ENCODE data around the gene MEI1. TPM values are rescaled to one million over a fixed set of nuclear protein-coding genes. Genes with fewer than 3 reads are reported as not detected.

The MEI1 gene
- total RNA-seq, 4 donors from 2014 or later = under 0.01 to 1.8 (median 0.44) TPM; not detected in 1

GRCh38 chr22:41816241-41816640, 116.9 kb downstream of the MEI1 start:
- Histone ChIP-seq H3K9me3 (no peaks in the 10 kb centered on the region), H3K36me3 (peaks cover 0 to 68% (median 0%) of the 10 kb centered on the region in 3 donors), H3K27me3 (no peaks in the 10 kb centered on the region), H3K27ac (no peak overlapping the region), H3K4me3 (no peak overlapping the region), H3K4me1 (no peaks in the 10 kb centered on the region)
- TF ChIP-seq EP300 (IDR thresholded peaks at IDR 0.05) = no peak
- no peak for TF ChIP-seq CTCF (IDR thresholded peaks at IDR 0.05)
- no peak for TF ChIP-seq POLR2A (IDR thresholded peaks at IDR 0.05)
- WGBS, 2 donors = 92% methylated on average over 1 of the region's 1 CpG
- no peak for DNase-seq (ENCODE audit: low spot score in 2 of 2)

- 92 to 98% methylated on average over 2 of the region's 2 CpGs for WGBS, 2 donors
- no peaks in the 10 kb centered on the region for H3K4me1 ChIP-seq
These were observed 117.6 kb downstream of the MEI1 start for GRCh38 chr22:41816871-41817270.

GRCh38 chr22:41818011-41818410, 118.7 kb downstream of the MEI1 start:
- TF ChIP-seq EP300 (IDR thresholded peaks at IDR 0.05) (no peak), POLR2A (IDR thresholded peaks at IDR 0.05) (no peak), CTCF (IDR thresholded peaks at IDR 0.05) (no peak)
- Histone ChIP-seq H3K9me3 (no peaks in the 10 kb centered on the region), H3K4me1 (no peaks in the 10 kb centered on the region), H3K4me3 (no peak overlapping the region), H3K27ac (no peak overlapping the region), H3K36me3 (peaks cover 0 to 58% (median 0%) of the 10 kb centered on the region in 3 donors), H3K27me3 (no peaks in the 10 kb centered on the region)
- no peak for DNase-seq (ENCODE audit: low spot score in 2 of 2)
- WGBS, 2 donors = 75 to 85% methylated on average over 5 of the region's 5 CpGs

More at GRCh38 chr22:41816871-41817270, 117.6 kb downstream of the MEI1 start:
- Histone ChIP-seq H3K27me3 (no peaks in the 10 kb centered on the region), H3K9me3 (no peaks in the 10 kb centered on the region), H3K27ac (no peak overlapping the region), H3K36me3 (peaks cover 0 to 62% (median 0%) of the 10 kb centered on the region in 3 donors), H3K4me3 (no peak overlapping the region)
- no peak for DNase-seq (ENCODE audit: low spot score in 2 of 2)
- TF ChIP-seq POLR2A (IDR thresholded peaks at IDR 0.05) (no peak), EP300 (IDR thresholded peaks at IDR 0.05) (no peak), CTCF (IDR thresholded peaks at IDR 0.05) (no peak)

- H3K4me3 ChIP-seq = no peak overlapping the region
- 81 to 85% methylated on average over 6 of the region's 6 CpGs for WGBS, 2 donors
- H3K36me3 ChIP-seq = peaks cover 0 to 52% (median 0%) of the 10 kb centered on the region in 3 donors
- DNase-seq (ENCODE audit: low spot score in 2 of 2) = no peak
- no peaks in the 10 kb centered on the region for H3K4me1 ChIP-seq
- no peaks in the 10 kb centered on the region for H3K9me3 ChIP-seq
- no peak for TF ChIP-seq EP300 (IDR thresholded peaks at IDR 0.05)
- TF ChIP-seq CTCF (IDR thresholded peaks at IDR 0.05) = no peak
- TF ChIP-seq POLR2A (IDR thresholded peaks at IDR 0.05) = no peak
- H3K27me3 ChIP-seq = no peaks in the 10 kb centered on the region
- H3K27ac ChIP-seq = no peak overlapping the region
These were observed 119.3 kb downstream of the MEI1 start for GRCh38 chr22:41818596-41818995.

GRCh38 chr22:41819257-41819656, 120.0 kb downstream of the MEI1 start:
- H3K36me3 ChIP-seq = peaks cover 0 to 46% (median 0%) of the 10 kb centered on the region in 3 donors
- no peak overlapping the region for H3K4me3 ChIP-seq
- no peak overlapping the region for H3K27ac ChIP-seq
- no peaks in the 10 kb centered on the region for H3K4me1 ChIP-seq
- H3K27me3 ChIP-seq = no peaks in the 10 kb centered on the region
- no peak for DNase-seq (ENCODE audit: low spot score in 2 of 2)
- WGBS, 2 donors = 89 to 91% methylated on average over 4 of the region's 4 CpGs
- no peaks in the 10 kb centered on the region for H3K9me3 ChIP-seq
- TF ChIP-seq CTCF (IDR thresholded peaks at IDR 0.05) = no peak
- TF ChIP-seq POLR2A (IDR thresholded peaks at IDR 0.05) = no peak
- no peak for TF ChIP-seq EP300 (IDR thresholded peaks at IDR 0.05)
